ENCODE data around the gene KCNE4. TPM values are rescaled to one million over a fixed set of nuclear protein-coding genes. Genes with fewer than 3 reads are reported as not detected.

Gene KCNE4
- total RNA-seq, 4 donors from 2014 or later: 9.8 to 52.8 (median 25.4) TPM

DNA sequence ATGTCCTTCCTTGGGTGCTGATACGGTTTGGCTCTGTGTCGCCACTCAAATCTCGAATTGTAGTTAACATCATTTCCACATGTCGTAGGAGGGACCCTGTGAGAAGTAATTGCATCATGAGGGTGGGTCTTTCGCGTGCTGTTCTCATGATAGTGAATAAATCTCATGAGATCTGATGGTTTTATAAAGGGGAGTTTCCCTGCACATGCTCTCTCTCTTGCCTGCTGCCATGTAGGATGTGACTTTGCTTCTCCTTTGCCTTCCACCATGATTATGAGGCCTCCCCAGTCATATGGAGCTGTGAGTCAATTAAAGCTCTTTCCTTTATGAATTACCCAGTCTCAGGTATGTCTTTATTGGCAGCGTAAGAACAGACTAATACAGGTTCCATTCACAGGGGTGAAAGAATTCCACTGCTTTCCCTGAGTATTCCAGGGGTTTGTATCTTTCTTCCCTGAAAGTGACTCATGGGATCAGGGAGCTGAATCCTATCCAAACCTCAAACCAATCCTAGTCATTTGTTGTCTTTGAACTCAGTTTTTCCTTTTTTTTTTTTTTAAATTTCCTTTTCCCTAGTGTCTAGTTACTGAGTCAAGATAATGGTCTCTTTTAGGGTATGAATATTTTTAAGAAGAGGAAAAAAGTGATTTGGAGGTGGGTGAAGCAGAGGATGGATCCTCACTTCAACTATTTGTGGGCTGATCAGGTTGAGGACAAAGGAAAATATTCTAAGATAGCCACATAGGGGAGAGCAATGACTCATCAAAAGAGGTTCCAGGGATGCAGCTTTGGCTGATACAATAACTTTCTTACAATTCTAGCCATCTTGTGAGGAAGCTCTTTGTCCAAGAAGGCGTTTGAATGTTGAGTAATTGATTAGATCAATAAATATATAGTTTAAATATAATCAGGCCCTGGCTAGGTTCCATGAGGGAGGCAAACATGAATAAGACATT, 19.5 kb upstream of the KCNE4 start:
- TF ChIP-seq POLR2A (IDR thresholded peaks at IDR 0.05) (no peak), CTCF (IDR thresholded peaks at IDR 0.05) (no peak)
- intact Hi-C loops (cut with DNase I; ENCODE audit: low total_unique reads): no loop called here
- Histone ChIP-seq H3K27me3 (no peaks in the 10 kb centered on the region), H3K27ac (no peak overlapping the region), H3K36me3 (no peaks in the 10 kb centered on the region), H3K9me3 (no peaks in the 10 kb centered on the region), H3K4me1 (no peaks in the 10 kb centered on the region), H3K4me3 (no peak overlapping the region)
- DNase-seq: no peak

DNA sequence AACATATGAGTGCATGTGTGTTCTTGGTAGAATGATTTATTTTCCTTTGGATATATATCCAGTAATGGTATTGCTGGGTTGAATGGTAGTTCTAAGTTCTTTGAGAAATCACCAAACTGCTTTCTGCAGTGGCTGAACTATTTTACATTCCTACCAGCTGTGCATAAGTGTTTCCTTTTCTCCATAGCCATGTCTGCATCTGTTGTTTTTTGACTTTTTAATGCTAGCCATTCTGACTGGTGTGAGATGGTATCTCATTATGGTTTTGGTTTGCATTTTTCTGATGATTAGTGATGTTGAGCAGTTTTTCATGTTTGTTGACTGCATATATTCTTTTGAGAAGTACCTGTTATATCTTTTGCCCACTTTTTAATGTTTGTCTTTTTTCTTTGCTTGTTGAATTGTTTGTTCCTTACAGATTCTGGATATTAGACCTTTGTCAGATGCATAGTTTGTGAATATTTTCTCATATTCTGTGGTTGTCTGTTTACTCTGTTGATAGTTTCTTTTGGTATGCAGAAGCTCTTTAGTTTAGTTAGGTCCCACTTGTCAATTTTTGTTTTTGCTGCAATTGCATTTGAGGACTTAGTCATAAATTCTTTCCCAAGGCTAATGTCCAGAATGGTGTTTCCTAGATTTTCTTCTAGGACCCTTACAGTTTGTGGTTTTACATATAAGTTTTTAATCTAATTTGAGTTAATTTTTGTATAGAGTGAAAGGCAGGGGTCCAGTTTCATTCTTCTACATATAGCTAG, 17.6 kb upstream of the KCNE4 start:
- intact Hi-C loops (cut with DNase I; ENCODE audit: low total_unique reads): no loop called here
- H3K4me3 ChIP-seq: no peak overlapping the region
- H3K27ac ChIP-seq: no peak overlapping the region
- H3K9me3 ChIP-seq: no peaks in the 10 kb centered on the region
- no peaks in the 10 kb centered on the region for H3K4me1 ChIP-seq
- H3K27me3 ChIP-seq: no peaks in the 10 kb centered on the region
- TF ChIP-seq POLR2A (IDR thresholded peaks at IDR 0.05): no peak
- TF ChIP-seq CTCF (IDR thresholded peaks at IDR 0.05): no peak
- no peaks in the 10 kb centered on the region for H3K36me3 ChIP-seq
- no peak for DNase-seq

DNA sequence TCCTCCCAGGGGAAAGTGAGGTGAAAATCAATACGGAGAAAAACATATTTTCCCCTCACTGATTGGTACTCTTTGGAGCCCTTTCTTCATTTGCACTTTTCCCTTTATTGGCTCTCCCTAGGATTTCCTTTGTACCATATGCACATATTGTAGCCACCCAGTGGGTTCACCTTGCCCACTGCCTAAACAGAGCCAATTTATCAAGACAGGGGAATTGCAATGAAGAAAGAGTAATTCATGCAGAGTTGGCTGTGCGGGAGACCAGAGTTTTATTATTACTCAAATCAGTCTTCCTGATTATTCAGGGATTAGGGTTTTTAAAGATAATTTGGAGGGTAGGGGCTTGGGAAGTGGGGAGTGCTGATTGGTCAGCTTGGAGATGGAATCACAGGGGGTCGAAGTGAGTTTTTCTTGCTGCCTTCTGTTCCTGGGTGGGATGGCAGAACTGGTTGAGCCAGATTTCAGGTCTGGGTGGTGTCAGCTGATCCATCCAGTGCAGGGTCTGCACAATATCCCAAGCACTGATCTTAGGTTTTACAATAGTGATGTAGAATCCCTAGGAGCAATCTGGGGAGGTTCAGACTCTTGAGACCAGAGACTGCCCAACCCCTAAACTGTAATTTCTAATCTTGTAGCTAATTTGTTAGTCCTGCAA, 15.1 kb upstream of the KCNE4 start:
- intact Hi-C loops (cut with DNase I; ENCODE audit: low total_unique reads): no loop called here
- DNase-seq: no peak
- no peak overlapping the region for H3K27ac ChIP-seq
- H3K36me3 ChIP-seq: no peaks in the 10 kb centered on the region
- no peaks in the 10 kb centered on the region for H3K4me1 ChIP-seq
- no peak overlapping the region for H3K4me3 ChIP-seq
- no peaks in the 10 kb centered on the region for H3K27me3 ChIP-seq
- TF ChIP-seq POLR2A (IDR thresholded peaks at IDR 0.05): no peak
- TF ChIP-seq CTCF (IDR thresholded peaks at IDR 0.05): no peak
- H3K9me3 ChIP-seq: no peaks in the 10 kb centered on the region

DNA sequence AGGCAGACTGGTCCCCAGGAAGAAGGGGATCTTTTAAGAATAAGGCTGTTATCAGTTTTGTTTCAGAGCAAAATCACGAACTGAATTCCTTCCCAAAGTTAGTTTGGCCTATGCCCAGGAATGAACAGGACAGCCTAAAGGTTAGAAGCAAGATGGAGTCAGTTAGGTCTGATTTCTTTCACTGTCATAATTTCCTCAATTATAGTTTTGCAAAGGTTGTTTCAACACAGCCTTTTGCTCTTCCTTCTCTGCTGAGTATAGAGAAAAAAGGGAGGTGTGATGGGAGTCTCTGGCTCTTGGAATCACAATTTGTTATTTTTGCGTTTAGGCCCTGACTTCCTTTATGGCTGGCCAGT, 14.6 kb upstream of the KCNE4 start:
- DNase-seq: no peak
- H3K36me3 ChIP-seq: no peaks in the 10 kb centered on the region
- no peaks in the 10 kb centered on the region for H3K27me3 ChIP-seq
- intact Hi-C loops (cut with DNase I; ENCODE audit: low total_unique reads): no loop called here
- H3K9me3 ChIP-seq: no peaks in the 10 kb centered on the region
- no peak overlapping the region for H3K4me3 ChIP-seq
- no peak overlapping the region for H3K27ac ChIP-seq
- no peaks in the 10 kb centered on the region for H3K4me1 ChIP-seq
- TF ChIP-seq CTCF (IDR thresholded peaks at IDR 0.05) (no peak), POLR2A (IDR thresholded peaks at IDR 0.05) (no peak)
